ENCODE measurements around the gene NOX1. TPM values are rescaled to one million over a fixed set of nuclear protein-coding genes. Genes with fewer than 3 reads are reported as not detected.

The NOX1 gene
- total RNA-seq, 2 donors from 2014 or later, result 0.14 to 0.62 TPM

DNA sequence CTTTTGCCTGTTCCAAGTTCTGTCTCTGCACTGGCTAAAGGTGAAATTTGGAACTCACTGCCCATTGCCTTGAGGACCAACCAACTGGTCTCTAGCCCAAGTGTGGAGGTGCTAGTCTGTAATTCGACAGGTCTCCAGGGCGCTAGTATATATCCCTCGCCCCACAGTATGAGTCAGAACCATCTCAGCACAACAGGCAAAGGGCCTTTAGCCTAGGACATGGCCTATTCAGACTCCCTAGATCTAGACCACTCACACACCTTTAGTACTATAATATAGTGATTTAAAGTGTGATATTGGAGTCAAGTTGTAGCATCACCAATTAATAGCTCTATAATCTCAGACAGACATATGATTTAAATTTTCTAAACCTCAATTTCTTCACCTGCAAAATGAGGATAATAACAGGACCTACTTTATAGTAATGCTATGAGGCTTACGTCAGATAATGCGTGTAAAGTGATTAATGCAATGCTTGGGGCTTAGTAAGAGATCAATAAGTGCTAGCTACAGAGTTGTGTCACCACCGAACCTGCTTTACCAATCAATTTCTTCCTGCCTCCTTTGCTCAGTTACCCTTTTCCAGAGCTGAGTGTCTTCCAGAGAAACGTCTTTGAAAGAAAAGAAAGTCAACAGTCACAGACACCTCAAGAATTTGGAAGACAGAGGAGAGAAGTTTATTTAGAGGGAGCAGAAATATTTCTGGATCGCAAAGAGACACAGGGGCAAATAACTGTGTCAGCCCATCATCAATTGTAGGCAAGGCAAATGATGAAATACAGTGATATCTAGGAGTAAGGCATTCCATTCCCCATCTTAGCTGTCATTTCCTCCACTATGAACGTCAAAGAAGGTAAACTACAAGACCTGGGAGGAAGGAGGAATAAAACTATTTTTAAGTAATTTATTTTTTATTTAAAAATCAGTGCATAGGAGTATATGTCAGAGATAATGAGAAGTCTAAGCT is 2.3 kb downstream of the NOX1 start:
- H3K9me3 ChIP-seq, result no peaks in the 10 kb centered on the region
- H3K4me3 ChIP-seq, result no peak overlapping the region
- H3K36me3 ChIP-seq, result no peaks in the 10 kb centered on the region
- no peaks in the 10 kb centered on the region for H3K4me1 ChIP-seq (replicated peaks)
- TF ChIP-seq POLR2A (IDR thresholded peaks at IDR 0.05) (no peak), POLR2AphosphoS5 (IDR thresholded peaks at IDR 0.05) (no peak)
- TF ChIP-seq, protein P1, sequence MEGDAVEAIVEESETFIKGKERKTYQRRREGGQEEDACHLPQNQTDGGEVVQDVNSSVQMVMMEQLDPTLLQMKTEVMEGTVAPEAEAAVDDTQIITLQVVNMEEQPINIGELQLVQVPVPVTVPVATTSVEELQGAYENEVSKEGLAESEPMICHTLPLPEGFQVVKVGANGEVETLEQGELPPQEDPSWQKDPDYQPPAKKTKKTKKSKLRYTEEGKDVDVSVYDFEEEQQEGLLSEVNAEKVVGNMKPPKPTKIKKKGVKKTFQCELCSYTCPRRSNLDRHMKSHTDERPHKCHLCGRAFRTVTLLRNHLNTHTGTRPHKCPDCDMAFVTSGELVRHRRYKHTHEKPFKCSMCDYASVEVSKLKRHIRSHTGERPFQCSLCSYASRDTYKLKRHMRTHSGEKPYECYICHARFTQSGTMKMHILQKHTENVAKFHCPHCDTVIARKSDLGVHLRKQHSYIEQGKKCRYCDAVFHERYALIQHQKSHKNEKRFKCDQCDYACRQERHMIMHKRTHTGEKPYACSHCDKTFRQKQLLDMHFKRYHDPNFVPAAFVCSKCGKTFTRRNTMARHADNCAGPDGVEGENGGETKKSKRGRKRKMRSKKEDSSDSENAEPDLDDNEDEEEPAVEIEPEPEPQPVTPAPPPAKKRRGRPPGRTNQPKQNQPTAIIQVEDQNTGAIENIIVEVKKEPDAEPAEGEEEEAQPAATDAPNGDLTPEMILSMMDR (IDR thresholded peaks at IDR 0.05), result no peak
- no peak overlapping the region for H3K27ac ChIP-seq
- H3K27me3 ChIP-seq (replicated peaks; ENCODE audit: insufficient read depth), result no peaks in the 10 kb centered on the region
- no peak for DNase-seq (ENCODE audit: low spot score)
- 69% methylated on average over 9 of the region's 9 CpGs for WGBS
- intact Hi-C loops (cut with DNase I), result no loop called here

DNA sequence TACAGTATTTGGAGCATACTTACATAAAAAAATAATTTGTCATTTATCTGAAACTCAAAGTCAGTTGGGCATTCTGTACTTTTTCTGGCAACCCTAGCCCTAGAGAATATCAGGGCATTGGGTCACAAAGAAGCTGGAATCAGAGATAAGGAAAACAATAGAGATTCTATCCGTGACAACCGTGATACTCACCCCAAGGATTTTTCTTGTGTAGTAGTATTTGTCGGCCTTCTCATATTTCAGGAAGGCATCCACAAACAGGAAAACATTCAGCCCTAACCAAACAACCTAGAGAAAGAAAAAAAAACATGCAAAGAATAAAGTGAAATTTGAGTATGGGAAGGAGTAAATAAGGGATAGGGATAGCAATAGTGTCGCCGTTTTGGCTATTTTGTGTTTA is 3.6 kb downstream of the NOX1 start:
- no peaks in the 10 kb centered on the region for H3K27me3 ChIP-seq (replicated peaks; ENCODE audit: insufficient read depth)
- WGBS, result 85% methylated on average over 5 of the region's 5 CpGs
- intact Hi-C loops (cut with DNase I), result no loop called here

DNA sequence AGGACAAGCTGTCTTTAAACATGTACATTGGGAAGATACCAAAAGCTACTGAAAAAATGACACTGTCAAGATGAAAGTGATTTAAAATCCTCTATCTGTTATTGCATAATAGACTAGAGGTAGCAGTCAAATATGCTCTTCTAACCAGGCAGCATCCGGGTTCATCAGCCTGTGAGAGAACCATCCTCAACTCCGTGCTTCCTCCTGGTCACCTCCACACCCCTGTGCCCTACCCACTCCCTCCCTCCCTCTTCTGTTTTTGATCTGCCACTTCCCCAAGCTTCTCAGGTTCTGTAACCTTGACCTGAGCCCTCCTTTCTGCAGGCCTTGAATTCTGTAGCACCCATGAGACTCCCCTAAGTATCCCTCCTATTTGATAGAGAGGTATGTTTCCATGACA is 5.9 kb downstream of the NOX1 start:
- H3K27me3 ChIP-seq (replicated peaks; ENCODE audit: insufficient read depth), result no peaks in the 10 kb centered on the region
- DNase-seq (ENCODE audit: low spot score), result no peak
- TF ChIP-seq, protein P1 (IDR thresholded peaks at IDR 0.05), result no peak
- TF ChIP-seq POLR2AphosphoS5 (IDR thresholded peaks at IDR 0.05) (no peak), POLR2A (IDR thresholded peaks at IDR 0.05) (no peak)
- H3K27ac ChIP-seq, result no peak overlapping the region
- H3K36me3 ChIP-seq, result no peaks in the 10 kb centered on the region
- WGBS, result 80% methylated on average over 2 of the region's 2 CpGs
- H3K4me3 ChIP-seq, result no peak overlapping the region
- no peaks in the 10 kb centered on the region for H3K9me3 ChIP-seq
- intact Hi-C loops (cut with DNase I), result no loop called here
- H3K4me1 ChIP-seq (replicated peaks), result no peaks in the 10 kb centered on the region

More for the DNA sequence above, 3.6 kb downstream of the NOX1 start:
- Histone ChIP-seq H3K4me1 (replicated peaks) (no peaks in the 10 kb centered on the region), H3K27ac (no peak overlapping the region), H3K9me3 (no peaks in the 10 kb centered on the region), H3K4me3 (no peak overlapping the region), H3K36me3 (no peaks in the 10 kb centered on the region)
- DNase-seq (ENCODE audit: low spot score), result no peak
- TF ChIP-seq, protein P1 (IDR thresholded peaks at IDR 0.05), result no peak
- no peak for TF ChIP-seq POLR2AphosphoS5 (IDR thresholded peaks at IDR 0.05)
- TF ChIP-seq POLR2A (IDR thresholded peaks at IDR 0.05), result no peak

DNA sequence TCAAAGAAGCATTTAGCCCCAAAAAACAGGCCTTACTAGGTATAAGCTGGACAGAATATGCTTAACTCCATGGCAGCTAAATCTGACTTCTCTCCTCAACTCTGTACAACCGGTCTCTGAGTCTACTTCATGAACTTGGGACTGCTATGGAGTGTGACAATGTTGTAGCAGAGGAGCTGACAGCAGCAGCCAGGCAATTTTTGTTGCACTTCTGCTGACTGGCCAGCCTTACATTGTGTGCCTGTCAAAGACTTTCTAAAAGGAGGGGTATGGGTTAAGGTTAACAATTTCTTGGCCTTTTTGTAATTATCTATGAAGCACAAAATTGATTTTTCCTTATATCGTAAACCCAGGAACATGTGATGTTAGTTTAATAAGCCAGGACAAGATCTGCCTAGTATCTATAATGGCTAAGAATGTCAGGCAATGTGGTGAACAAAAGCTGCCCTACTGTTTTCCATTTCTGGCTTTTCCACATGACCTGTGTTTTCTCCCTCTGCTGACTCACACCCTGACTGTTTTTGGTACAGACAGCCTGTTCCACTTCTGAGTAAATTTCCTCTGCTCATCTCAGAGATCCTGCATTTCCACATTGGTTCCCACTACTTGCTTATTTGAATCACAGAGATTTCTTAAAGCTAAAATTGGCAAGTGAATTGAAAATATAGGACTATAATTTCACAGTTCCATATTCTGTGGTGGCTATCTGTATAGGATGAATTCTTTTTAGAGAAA is 9.3 kb downstream of the NOX1 start:
- H3K9me3 ChIP-seq, result no peaks in the 10 kb centered on the region
- intact Hi-C loops (cut with DNase I), result no loop called here
- H3K36me3 ChIP-seq, result no peaks in the 10 kb centered on the region
- H3K4me1 ChIP-seq (replicated peaks), result no peaks in the 10 kb centered on the region
- WGBS, result 68% methylated on average over 2 of the region's 2 CpGs
- no peak overlapping the region for H3K27ac ChIP-seq
- no peak for DNase-seq (ENCODE audit: low spot score)
- H3K27me3 ChIP-seq (replicated peaks; ENCODE audit: insufficient read depth), result no peaks in the 10 kb centered on the region
- H3K4me3 ChIP-seq, result no peak overlapping the region
- TF ChIP-seq POLR2A (IDR thresholded peaks at IDR 0.05) (no peak), POLR2AphosphoS5 (IDR thresholded peaks at IDR 0.05) (peak; percentile 12)
- TF ChIP-seq, protein P1 (IDR thresholded peaks at IDR 0.05), result no peak
